Measurements from ENCODE around the gene ZNF804B. TPM values are rescaled to one million over a fixed set of nuclear protein-coding genes. Genes with fewer than 3 reads are reported as not detected.
A peak's percentile ranks its signal among the peaks of the same experiment; 100 is the strongest.

The ZNF804B gene
- total RNA-seq, result not detected
- long read RNA-seq, result 0 reads

DNA sequence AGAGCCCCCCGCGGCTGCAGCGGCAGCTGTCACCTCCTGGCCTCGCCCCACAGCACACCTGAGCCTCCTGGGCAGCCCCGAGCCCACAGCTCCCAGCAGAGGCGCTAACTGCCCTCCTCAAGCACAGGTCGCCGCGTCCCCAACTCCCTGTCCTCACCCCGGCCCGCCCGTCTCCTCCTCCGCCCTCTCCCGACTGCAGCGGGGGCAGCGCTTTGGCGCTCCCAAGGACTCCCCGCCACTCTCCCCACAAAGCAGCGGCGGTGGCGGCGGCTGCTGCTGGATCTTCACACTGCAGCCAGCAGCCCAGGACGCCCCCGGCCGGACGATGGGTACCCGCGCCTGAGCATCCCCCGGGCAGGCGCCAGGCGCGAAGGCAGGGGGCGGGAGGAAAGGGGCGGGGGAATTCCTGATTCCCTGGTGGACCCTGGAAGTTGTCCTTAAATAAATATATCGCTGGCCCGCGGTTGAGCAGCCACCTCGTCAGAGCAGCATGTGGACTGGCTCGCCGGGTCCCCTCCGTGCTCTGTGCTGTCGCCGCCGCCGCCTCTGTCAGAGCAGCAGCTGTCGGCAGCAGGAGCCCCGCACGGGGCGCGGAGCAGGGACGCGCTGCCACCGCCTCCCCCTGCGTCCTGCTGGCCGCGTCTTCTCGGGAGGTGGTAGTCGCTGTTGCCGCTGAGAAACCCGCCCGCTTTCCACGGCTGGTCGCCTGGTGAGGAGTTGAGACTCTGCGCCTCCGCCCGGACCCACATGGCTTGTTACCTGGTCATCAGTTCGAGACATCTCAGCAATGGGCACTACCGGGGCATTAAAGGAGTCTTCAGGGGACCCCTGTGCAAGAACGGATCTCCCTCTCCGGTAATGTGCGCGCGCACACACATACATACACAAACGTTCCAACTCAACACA is at the start of gene ZNF804B:
Gene ZNF804B (plus strand): TSS at position 471 of the 906 bp plus-strand sequence. CDS start 277 bp downstream, at position 748.
- H3K9me3 ChIP-seq, result no peaks in the 10 kb centered on the region
- H3K36me3 ChIP-seq, result no peaks in the 10 kb centered on the region
- H3K27ac ChIP-seq, result no peak within 1 kb of the TSS
- H3K4me3 ChIP-seq, result no peak within 1 kb of the TSS
- H3K27me3 ChIP-seq, result peaks cover 45% of the 10 kb centered on the region
- peak; percentile 64 for DNase-seq
- peak; percentile 54 for ATAC-seq
- H3K4me1 ChIP-seq, result no peaks in the 10 kb centered on the region
- intact Hi-C loops (cut with DNase I), result no loop called here
- TF ChIP-seq, protein P1, sequence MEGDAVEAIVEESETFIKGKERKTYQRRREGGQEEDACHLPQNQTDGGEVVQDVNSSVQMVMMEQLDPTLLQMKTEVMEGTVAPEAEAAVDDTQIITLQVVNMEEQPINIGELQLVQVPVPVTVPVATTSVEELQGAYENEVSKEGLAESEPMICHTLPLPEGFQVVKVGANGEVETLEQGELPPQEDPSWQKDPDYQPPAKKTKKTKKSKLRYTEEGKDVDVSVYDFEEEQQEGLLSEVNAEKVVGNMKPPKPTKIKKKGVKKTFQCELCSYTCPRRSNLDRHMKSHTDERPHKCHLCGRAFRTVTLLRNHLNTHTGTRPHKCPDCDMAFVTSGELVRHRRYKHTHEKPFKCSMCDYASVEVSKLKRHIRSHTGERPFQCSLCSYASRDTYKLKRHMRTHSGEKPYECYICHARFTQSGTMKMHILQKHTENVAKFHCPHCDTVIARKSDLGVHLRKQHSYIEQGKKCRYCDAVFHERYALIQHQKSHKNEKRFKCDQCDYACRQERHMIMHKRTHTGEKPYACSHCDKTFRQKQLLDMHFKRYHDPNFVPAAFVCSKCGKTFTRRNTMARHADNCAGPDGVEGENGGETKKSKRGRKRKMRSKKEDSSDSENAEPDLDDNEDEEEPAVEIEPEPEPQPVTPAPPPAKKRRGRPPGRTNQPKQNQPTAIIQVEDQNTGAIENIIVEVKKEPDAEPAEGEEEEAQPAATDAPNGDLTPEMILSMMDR (IDR thresholded peaks at IDR 0.05), result no peak

DNA sequence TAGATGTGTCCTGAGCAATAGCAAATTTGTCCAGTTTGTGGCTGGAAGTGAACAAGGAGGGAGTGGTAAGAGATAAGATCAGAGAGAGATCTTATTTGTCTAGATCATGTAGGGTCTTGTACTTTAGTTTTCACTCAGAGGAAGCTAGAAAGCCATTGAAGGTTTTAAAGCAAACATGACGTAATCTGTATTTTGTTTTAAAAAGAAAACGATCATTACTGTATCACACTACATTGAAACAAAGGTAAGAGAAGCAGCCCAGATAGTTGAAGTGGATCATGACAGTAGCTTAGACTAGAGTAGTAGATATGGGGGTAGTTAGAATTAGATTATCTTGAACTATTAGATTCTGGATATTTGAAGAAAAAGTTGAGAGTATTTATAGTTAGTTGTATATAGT is 23.6 kb upstream of the ZNF804B start:
- DNase-seq, result no peak
- Histone ChIP-seq H3K36me3 (no peaks in the 10 kb centered on the region), H3K9me3 (no peaks in the 10 kb centered on the region), H3K27me3 (no peaks in the 10 kb centered on the region), H3K4me1 (no peaks in the 10 kb centered on the region), H3K27ac (no peak overlapping the region), H3K4me3 (no peak overlapping the region)
- intact Hi-C loops (cut with DNase I), result no loop called here
- ATAC-seq, result no peak
- TF ChIP-seq, protein P1 (IDR thresholded peaks at IDR 0.05), result no peak

DNA sequence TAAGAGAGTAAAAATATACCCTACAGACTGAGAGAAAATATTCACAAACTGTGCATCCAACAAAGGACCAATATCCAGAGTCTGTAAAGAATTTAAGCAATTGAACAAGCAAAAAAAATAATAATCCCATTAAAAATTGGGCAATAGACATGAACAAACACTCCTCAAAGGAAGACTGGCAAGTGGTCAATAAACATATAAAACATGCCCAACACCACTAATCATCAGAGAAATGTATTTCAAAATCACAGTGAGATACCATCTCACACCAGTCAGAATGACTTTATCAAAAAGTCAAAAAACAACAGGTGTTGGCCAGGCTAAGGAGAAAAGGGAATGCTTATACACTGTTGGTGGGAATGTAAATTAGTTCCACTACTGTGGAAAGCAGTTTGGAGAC is 21.9 kb upstream of the ZNF804B start:
- no peak for ATAC-seq
- H3K27me3 ChIP-seq, result no peaks in the 10 kb centered on the region
- DNase-seq, result no peak
- intact Hi-C loops (cut with DNase I), result no loop called here
- no peaks in the 10 kb centered on the region for H3K9me3 ChIP-seq
- H3K4me3 ChIP-seq, result no peak overlapping the region
- TF ChIP-seq, protein P1 (IDR thresholded peaks at IDR 0.05), result no peak
- H3K36me3 ChIP-seq, result no peaks in the 10 kb centered on the region
- no peak overlapping the region for H3K27ac ChIP-seq
- no peaks in the 10 kb centered on the region for H3K4me1 ChIP-seq

DNA sequence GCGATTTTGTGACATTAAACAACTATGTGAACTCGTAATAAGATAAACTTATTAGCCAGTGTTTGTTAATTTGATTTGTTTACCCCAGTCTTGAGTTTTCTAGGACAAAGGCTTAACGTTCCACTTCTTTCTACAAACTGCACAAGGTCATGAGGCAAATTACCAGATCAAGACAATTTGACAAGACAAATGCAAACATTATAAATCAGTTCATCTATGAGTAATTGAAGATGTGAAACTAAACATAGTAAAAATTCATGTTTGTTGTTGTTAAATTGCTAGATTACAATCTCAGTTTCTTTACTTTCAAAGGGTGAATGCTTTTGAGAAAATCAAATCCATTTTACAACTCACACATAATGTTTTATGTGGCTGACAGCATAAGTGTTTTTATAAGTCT is 13.4 kb upstream of the ZNF804B start:
- Histone ChIP-seq H3K4me1 (no peaks in the 10 kb centered on the region), H3K36me3 (no peaks in the 10 kb centered on the region), H3K27me3 (no peaks in the 10 kb centered on the region), H3K4me3 (no peak overlapping the region), H3K9me3 (no peaks in the 10 kb centered on the region), H3K27ac (no peak overlapping the region)
- DNase-seq, result no peak
- TF ChIP-seq, protein P1 (IDR thresholded peaks at IDR 0.05), result no peak
- ATAC-seq, result no peak
- intact Hi-C loops (cut with DNase I), result no loop called here

DNA sequence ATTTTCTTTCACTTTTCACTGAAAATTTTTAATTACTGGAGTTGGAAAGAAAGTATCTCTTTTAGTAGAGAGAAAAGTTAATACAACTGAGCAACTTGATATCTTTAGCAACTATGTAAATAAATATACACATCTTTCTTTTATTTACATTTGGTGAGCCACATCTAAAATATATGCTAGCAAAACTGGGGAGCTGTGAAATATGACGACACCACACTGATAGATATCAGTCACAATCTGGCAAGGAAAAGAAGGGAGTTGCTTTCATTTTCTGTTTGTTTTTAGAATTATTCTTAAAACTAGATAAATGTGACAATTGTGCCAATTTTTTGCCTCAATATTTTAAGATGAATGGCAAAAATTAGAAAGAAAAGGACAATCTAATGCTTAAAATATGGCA is 2.7 kb upstream of the ZNF804B start:
- Histone ChIP-seq H3K36me3 (no peaks in the 10 kb centered on the region), H3K27ac (no peak overlapping the region), H3K4me1 (no peaks in the 10 kb centered on the region), H3K9me3 (no peaks in the 10 kb centered on the region), H3K4me3 (no peak overlapping the region), H3K27me3 (peaks cover 54% of the 10 kb centered on the region)
- no peak for ATAC-seq
- intact Hi-C loops (cut with DNase I), result no loop called here
- TF ChIP-seq, protein P1 (IDR thresholded peaks at IDR 0.05), result no peak
- no peak for DNase-seq
